ENCODE results near the gene SRSF1.

- TF ChIP-seq POLR2A (IDR thresholded peaks at IDR 0.05; ENCODE audit: low read length) (no peak), GATA1 (IDR thresholded peaks at IDR 0.05; ENCODE audit: low read depth, low read length) (no peak)
Observed at GRCh38 chr17:58002154-58002948, 4.7 kb downstream of the SRSF1 start.
